Effector CD4-positive, alpha-beta T cell (primary cell): ENCODE results near the gene DOCK1.
"Not testable (repeated sequence)": the region's sequence is repeated elsewhere in the genome, so short reads cannot be mapped to it uniquely, and the experiment has no call there.

Experiments
- DNase-seq: peaks from one replicate; pipeline ENCODE4 v3.0.0-alpha.2; 2020

The DOCK1 gene

DNA sequence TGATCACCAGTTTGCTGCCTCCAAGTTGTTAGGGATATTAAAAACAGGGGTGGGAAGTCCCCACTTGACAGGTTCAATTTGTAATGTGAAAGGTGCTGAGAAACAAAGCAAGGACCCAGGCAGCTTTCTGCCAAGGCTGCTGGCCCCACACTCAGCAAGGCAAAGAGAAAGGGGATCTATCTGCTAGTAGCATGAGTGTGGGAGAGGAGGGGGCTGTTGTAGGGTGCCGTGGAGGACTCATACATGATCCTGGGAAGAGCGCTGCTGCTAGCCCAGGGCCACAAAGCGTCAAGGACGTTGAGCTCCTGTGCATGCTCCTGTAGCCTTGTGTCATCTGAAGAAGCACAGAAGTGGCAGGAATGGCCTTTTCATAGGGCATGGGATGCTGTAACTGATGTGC, 387.7 kb downstream of the DOCK1 start:
- DNase-seq, result no peak

- no peak for DNase-seq
Observed at GRCh38 chr10:127293640-127294039, 388.4 kb downstream of the DOCK1 start.

DNA sequence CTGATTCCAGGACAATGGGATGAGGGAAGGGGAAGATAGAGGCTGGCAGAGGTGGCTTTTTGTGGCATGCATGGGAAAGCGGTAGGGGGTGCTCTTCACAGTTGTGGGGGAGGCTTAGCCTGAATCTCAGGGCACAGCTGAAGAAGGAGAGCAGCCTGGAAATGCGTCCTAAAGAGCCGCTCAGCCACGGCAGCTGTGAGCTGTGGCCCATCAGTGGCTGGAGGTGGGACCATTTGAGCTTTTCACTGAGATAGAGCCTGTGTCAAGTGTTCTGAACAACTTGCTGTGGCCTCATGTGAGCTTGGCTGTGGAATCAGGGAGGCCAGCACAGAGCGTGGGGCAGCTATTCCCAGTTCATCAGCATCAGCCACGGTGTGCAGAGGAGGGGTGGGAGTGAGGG, 391.5 kb downstream of the DOCK1 start:
- no peak for DNase-seq

GRCh38 chr10:127298381-127298780, 393.2 kb downstream of the DOCK1 start:
- DNase-seq, result no peak

- DNase-seq, result not testable (repeated sequence)
Observed at GRCh38 chr10:127299192-127299591, 394.0 kb downstream of the DOCK1 start.

GRCh38 chr10:127299956-127300689, 394.9 kb downstream of the DOCK1 start:
- DNase-seq, result no peak

GRCh38 chr10:127300868-127301321, 395.7 kb downstream of the DOCK1 start:
- DNase-seq, result no peak

DNA sequence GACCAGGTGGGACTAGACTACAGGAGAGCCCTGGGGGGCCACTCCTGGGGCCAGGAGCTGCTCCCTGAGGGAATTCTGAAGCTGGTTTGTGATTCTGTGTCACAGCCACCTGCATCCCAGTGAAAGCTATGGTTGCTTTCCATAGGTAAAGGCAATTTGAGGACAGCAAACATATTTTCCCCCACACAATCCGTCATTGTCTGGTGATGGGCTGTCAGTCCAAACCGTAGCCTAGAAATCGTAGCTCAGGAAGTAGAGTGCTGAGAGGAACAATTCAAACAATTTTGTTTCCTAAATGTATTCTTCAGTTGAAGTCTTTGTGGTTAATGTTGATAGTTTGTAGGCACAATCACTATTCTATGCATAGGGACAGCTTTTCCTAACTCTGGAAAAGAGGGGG, 397.1 kb downstream of the DOCK1 start:
- DNase-seq, result no peak

DNA sequence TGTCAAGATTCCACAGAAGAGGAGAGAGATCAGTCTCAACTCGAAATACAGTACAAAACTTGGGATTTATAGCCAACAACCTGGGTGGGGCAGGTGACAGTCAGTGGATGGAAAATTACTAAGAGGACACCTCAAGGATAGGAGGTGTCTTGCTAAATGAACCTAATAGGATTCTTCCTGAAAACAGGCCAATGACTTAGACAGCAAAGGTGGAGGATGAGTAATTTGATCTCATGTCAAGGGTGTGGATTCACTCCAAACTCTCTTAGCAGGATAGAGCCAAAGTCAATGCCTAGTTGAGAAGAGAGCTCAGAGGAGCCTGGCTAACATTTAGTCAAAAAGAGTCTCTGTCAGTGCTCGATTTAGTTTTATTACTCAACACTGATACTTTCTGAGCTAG, 397.9 kb downstream of the DOCK1 start:
- DNase-seq, result no peak

- DNase-seq, result no peak
Observed at GRCh38 chr10:127303746-127304145, 398.5 kb downstream of the DOCK1 start.

- no peak for DNase-seq
Observed at GRCh38 chr10:127306479-127306878, 401.3 kb downstream of the DOCK1 start.

GRCh38 chr10:127307338-127307737, 402.1 kb downstream of the DOCK1 start:
- DNase-seq, result no peak

DNA sequence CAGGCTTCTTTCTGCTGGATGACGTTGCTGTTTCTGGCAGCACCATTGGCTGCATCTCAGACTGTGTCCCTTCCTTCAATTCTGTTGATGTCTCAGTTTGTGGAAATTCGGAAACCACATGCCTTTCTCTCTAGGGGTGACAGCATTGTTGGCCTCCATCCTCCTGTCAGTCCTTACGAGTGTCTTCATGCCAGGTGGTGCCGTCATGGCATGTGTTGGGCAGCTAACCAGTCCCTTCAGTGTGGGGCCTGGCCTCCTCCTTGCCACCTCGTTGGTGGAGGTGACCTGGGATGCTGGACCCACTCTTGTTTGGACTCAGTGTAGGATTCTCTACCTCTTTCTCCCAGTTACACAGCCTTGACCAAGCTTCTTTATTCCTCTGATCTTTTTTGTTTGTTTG, 402.8 kb downstream of the DOCK1 start:
- DNase-seq, result no peak

DNA sequence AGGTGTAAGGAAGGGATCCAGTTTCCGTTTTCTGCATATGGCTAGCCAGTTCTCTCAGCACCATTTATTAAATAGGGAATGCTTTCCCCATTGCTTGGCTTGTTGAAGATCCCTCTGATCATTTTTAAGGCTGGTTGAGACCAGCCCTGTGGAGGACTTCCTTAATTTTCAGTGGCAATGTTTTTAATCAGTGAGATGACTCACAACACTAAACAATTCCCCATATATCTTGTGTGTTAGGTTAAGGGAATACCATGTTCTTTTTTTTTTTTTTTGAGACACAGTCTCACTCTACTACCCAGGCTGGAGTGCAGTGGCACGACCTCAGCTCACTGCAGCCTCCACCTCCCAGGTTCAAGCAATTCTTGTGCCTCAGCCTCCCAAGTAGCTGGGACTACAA, 404.4 kb downstream of the DOCK1 start:
- DNase-seq, result not testable (repeated sequence)

DNA sequence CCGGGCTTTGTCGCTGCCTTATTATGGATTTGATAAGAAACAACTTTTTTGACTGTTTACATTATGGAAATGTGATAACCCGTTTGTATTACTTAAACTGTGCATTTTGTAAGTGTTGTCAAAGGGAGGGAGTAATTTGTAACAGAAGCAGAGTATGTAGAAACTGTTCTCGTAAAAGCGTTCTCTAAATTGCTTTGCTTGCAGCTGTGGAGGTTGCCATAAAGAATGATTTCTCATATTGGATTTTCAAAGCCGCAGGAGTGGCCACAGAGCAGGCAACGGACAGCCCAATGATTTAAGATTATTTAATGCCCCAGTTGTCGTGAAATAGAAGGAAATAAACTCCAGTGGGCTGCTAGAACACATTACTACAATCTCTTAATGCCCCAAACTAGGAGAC, 405.2 kb downstream of the DOCK1 start:
- DNase-seq, result no peak

- no peak for DNase-seq
Observed at GRCh38 chr10:127310923-127311322, 405.7 kb downstream of the DOCK1 start.

DNA sequence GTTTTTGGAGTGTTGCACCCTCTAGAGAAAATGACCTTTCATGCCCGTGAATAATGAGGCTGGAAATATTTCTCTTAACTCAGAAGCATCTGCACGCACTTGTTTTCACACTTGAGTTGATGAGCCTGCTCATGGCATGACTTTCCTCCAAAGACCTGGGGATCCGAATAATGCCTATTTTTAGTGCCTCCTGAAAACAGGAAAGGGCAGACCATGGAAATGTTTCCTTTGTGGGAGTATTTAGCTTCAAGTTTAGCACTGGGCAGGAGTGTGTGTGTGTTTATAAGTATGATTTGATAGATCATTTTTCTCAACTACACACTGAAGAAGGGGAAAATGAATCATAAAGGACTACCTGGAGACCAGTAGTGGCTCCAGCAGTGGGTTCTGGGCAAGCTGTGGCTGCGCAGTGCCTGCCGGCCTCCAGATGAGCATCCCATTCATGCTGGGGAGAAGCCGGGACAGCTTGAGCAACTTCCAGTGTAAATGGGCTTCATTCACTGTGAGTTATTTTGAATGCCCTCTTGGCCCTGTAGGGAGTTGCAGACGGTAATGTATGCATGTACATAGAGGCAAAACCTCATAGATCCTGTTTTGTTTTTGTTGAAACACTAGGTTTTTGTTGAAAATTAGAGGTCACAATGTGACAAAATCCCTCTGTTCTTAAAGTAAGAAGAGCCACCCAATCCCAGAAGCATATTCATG, 408.9 kb downstream of the DOCK1 start:
- no peak for DNase-seq

DNA sequence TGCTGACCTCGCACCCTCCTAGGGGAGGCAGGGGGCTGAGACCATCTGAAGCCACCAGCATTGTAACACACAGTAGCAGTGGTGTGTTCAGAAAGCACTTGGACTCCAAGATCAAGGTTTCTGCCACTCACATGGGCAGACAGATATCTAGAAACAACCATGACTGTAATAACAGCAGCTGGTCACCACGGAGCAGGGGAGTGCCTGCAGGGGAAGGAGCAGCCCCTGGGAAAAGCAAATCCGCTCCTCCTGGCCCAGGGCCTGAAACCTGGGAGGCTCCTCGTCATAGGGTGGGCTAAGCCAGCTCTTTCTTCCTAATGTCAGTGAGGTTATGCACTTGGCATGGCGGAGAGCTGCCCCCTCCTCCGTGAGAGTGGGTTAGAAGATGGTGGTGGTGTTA, 409.6 kb downstream of the DOCK1 start:
- DNase-seq, result no peak

- DNase-seq, result no peak
Observed at GRCh38 chr10:127315888-127316287, 410.7 kb downstream of the DOCK1 start.

- DNase-seq, result no peak
Observed at GRCh38 chr10:127318396-127318795, 413.2 kb downstream of the DOCK1 start.

DNA sequence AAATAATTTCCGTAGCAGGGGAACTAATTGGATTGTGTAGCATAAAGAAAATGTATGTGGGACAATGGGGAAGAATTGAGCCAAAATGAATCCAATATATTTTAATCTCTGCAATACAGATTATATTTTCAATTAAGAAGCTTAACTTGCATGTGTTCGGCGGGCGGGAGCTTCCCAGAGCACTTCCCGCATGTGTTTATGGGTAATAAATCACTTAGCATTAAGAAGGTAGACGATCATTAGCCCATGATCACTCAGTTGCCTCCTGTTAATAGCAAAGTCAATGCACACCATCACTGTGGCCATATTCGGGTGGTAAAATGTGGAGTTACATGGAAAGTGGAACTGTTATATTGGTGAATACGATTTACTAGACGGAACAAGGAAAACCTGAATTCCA, 414.0 kb downstream of the DOCK1 start:
- DNase-seq, result no peak

DNA sequence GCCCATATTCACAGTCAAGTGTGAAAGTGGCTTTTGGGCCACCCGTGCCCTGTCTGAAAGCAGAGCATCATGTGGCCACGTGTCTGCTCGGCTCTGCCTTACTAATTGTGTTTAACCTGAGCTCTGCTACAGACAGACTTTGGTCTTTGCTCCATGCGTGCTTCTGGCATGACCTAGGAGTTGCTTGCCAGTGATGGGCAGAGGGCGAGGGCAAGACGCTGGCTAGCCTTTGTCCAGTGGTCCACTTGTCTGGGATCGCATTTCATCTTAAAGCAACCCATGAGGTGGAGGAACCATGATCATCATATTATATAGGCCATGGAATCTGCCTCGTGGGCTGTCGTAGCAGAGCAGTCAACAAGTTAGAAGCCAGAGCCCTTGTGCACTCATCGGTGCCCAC, 414.5 kb downstream of the DOCK1 start:
- no peak for DNase-seq

GRCh38 chr10:127320176-127320575, 414.9 kb downstream of the DOCK1 start:
- DNase-seq, result no peak

GRCh38 chr10:127322286-127322685, 417.1 kb downstream of the DOCK1 start:
- no peak for DNase-seq

- no peak for DNase-seq
Observed at GRCh38 chr10:127325506-127325905, 420.3 kb downstream of the DOCK1 start.
